Breast epithelium (tissue), 4 donors: ENCODE results near the gene ZNF618. TPM values are rescaled to one million over a fixed set of nuclear protein-coding genes. Genes with fewer than 3 reads are reported as not detected.
A peak's percentile ranks its signal among the peaks of the same experiment; 100 is the strongest.

Source experiments
- DNase-seq, 2 donors: peaks; one replicate each; pipeline ENCODE4 v3.0.0-alpha.2; 2019; ENCODE audit warnings: low spot score in 2 of 2
- H3K27ac ChIP-seq, 2 donors: fragments of 200-600 bp; sonication (generic) in 1 of 2; one replicate each; pipeline ENCODE4 v1.5.1; 2016 to 2019; ENCODE audit warnings: mild to moderate bottlenecking in 1 of 2
- H3K27me3 ChIP-seq, 2 donors: fragments of 200-600 bp; sonication (generic) in 1 of 2; one replicate each; pipeline versions ENCODE4 v1.5.1 to v1.6.0; 2017 to 2019; ENCODE audit warnings: control low read depth in 1 of 2, mild to moderate bottlenecking in 1 of 2
- H3K36me3 ChIP-seq: fragments of 200-600 bp; one replicate; pipeline ENCODE4 v1.5.1; 2019
- H3K4me1 ChIP-seq, 2 donors: fragments of 200-600 bp; sonication (generic); one replicate each; pipeline ENCODE4 v1.5.1; 2016 to 2019; ENCODE audit warnings: control low read depth in 1 of 2
- H3K4me3 ChIP-seq, 3 donors: fragments of 200-600 bp; sonication (generic); 1 replicate in 2 of 3; 2 replicates in 1 of 3; pipeline ENCODE4 v1.5.1; 2016 to 2019; ENCODE audit warnings: mild to moderate bottlenecking in 3 of 3, moderate library complexity in 2 of 3
- H3K9me3 ChIP-seq, 2 donors: fragments of 200-600 bp; sonication (generic) in 1 of 2; one replicate each; pipeline ENCODE4 v1.5.1; 2016 to 2019; ENCODE audit warnings: control low read depth in 1 of 2
- CTCF ChIP-seq, 3 donors: fragments of 450-650 bp; IDR thresholded peaks; one replicate each; pipeline ENCODE4 v1.5.1; 2016 to 2017; ENCODE audit warnings: antibody characterized with exemption in 3 of 3, mild to moderate bottlenecking in 3 of 3, moderate library complexity in 3 of 3
- POLR2A ChIP-seq: fragments of 450-650 bp; IDR thresholded peaks from one replicate; pipeline ENCODE4 v1.6.1; 2016; ENCODE audit warnings: antibody characterized with exemption, mild to moderate bottlenecking, moderate library complexity
- POLR2AphosphoS5 ChIP-seq, 3 donors: sonication (generic); formaldehyde crosslinking; IDR thresholded peaks; one replicate each; pipeline ENCODE4 v1.6.1; 2017; ENCODE audit warnings: antibody characterized with exemption in 3 of 3
- intact Hi-C: fragments of 100-400 bp; cut with DNase I; formaldehyde crosslinking; loops from one replicate; pipeline ENCODE4 v1.15.1; 2023; ENCODE audit warnings: low total_unique reads
- total RNA-seq, 3 donors: library from RNA; depleted of rRNA; stranded (reverse); fragments of >200 nt; gene quantifications; one replicate each; pipeline ENCODE4 v1.1.0, GENCODE V29; 2016

The ZNF618 gene
- total RNA-seq, 3 donors from 2014 or later = 4.6 to 11.8 (median 10.4) TPM

GRCh38 chr9:113934829-113935676 lies 58.9 kb downstream of the ZNF618 start:
- no peak for TF ChIP-seq CTCF (IDR thresholded peaks at IDR 0.05)
- TF ChIP-seq POLR2AphosphoS5 (IDR thresholded peaks at IDR 0.05) = no peak
- TF ChIP-seq POLR2A = no peak
- no peaks in the 10 kb centered on the region for H3K9me3 ChIP-seq
- no peaks in the 10 kb centered on the region for H3K27me3 ChIP-seq
- intact Hi-C loops = no loop called here
- no peaks in the 10 kb centered on the region for H3K36me3 ChIP-seq
- DNase-seq = no peak
- H3K27ac ChIP-seq = no peak overlapping the region
- H3K4me3 ChIP-seq = no peak overlapping the region
- H3K4me1 ChIP-seq = no peaks in the 10 kb centered on the region

GRCh38 chr9:113935677-113936380 lies 59.7 kb downstream of the ZNF618 start:
- intact Hi-C loops = no loop called here
- Histone ChIP-seq H3K9me3 (no peaks in the 10 kb centered on the region), H3K4me1 (no peaks in the 10 kb centered on the region), H3K27me3 (no peaks in the 10 kb centered on the region), H3K27ac (no peak overlapping the region), H3K4me3 (no peak overlapping the region), H3K36me3 (no peaks in the 10 kb centered on the region)
- DNase-seq = no peak
- TF ChIP-seq POLR2AphosphoS5 (IDR thresholded peaks at IDR 0.05) = no peak
- no peak for TF ChIP-seq CTCF (IDR thresholded peaks at IDR 0.05)
- no peak for TF ChIP-seq POLR2A

GRCh38 chr9:113940077-113940476 lies 64.0 kb downstream of the ZNF618 start:
- H3K4me3 ChIP-seq = no peak overlapping the region
- TF ChIP-seq POLR2AphosphoS5 (IDR thresholded peaks at IDR 0.05) (no peak), POLR2A (no peak), CTCF (IDR thresholded peaks at IDR 0.05) (no peak)
- no peaks in the 10 kb centered on the region for H3K36me3 ChIP-seq
- H3K27ac ChIP-seq = no peak overlapping the region
- no peak for DNase-seq
- no peaks in the 10 kb centered on the region for H3K9me3 ChIP-seq
- intact Hi-C loops = no loop called here
- no peaks in the 10 kb centered on the region for H3K27me3 ChIP-seq
- H3K4me1 ChIP-seq = no peaks in the 10 kb centered on the region

- TF ChIP-seq CTCF (IDR thresholded peaks at IDR 0.05) = no peak
- TF ChIP-seq POLR2AphosphoS5 (IDR thresholded peaks at IDR 0.05) = no peak
- TF ChIP-seq POLR2A = no peak
- Histone ChIP-seq H3K36me3 (no peaks in the 10 kb centered on the region), H3K27me3 (no peaks in the 10 kb centered on the region), H3K4me1 (no peaks in the 10 kb centered on the region), H3K9me3 (no peaks in the 10 kb centered on the region), H3K4me3 (no peak overlapping the region), H3K27ac (no peak overlapping the region)
- DNase-seq = no peak
- intact Hi-C loops = no loop called here
These were observed 64.9 kb downstream of the ZNF618 start for GRCh38 chr9:113941056-113941455.

GRCh38 chr9:113941526-113941925 lies 65.4 kb downstream of the ZNF618 start:
- H3K9me3 ChIP-seq = no peaks in the 10 kb centered on the region
- H3K27ac ChIP-seq = peak overlapping the region in 1 of 2 donors; percentile 10
- no peak for TF ChIP-seq CTCF (IDR thresholded peaks at IDR 0.05)
- no peak for TF ChIP-seq POLR2AphosphoS5 (IDR thresholded peaks at IDR 0.05)
- TF ChIP-seq POLR2A = no peak
- no peak for DNase-seq
- H3K4me1 ChIP-seq = no peaks in the 10 kb centered on the region
- no peaks in the 10 kb centered on the region for H3K36me3 ChIP-seq
- no peaks in the 10 kb centered on the region for H3K27me3 ChIP-seq
- intact Hi-C loops = no loop called here
- no peak overlapping the region for H3K4me3 ChIP-seq
